SH-SY5Y (cell line): Measurements from ENCODE around the gene DNM2.

Experiments
- GATA2 ChIP-seq: IDR thresholded peaks from 2 replicates; pipeline ENCODE4 v1.6.1; 2011; ENCODE audit warnings: mild to moderate bottlenecking, low read depth, low read length
- GATA3 ChIP-seq: IDR thresholded peaks from 2 replicates; pipeline ENCODE4 v1.6.1; 2011; ENCODE audit warnings: low read depth, mild to moderate bottlenecking, low read length, moderate library complexity

DNA sequence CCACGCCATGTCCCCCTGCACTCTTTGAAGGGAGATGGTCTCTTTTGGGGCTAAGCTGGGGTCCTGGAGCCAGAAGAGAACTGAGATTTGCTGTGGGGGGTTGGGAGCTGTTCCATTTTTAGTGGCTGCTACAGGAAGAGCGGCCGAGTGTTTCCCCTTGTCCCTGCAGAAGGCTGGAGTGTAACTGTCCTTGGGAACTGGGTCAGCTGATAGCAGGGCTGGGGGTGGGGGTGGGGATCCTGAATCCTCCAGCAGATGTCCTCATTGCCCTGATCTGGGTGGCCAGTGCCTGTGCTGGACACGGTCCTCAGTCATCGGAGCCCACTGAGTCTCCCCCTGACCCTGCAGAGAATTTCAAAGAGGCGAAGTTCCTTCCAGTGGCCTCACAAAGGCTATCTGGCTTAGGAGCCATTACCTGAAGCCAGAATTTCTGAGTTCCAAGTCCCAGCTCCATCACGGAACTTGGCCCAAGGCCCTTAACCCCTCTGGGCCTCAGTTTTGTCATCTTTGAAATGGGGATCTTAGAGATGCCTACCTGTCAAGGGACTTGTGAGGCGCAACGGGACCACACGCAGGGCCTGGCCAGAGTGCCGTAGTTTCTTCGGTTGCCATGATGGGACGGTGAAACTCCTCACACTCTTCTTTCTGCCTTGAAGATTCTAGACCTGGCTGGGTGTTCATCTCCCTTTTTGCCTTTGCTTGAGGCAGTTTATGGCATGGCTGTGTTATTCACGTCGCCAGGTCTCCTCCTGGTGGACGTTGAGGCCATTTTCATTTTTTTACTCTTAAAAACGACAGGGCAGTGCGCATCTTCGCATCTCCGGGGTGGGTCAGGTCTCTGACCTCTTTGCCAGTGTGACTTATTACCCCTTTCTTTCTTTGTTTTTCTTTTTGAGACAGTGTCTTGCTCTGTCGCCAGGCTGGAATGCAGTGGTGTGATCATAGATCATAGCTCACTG lies 51.9 kb downstream of the DNM2 start:
- no peak for TF ChIP-seq GATA2
- TF ChIP-seq GATA3: no peak
